Measurements from ENCODE around the gene LNPEP.

DNA sequence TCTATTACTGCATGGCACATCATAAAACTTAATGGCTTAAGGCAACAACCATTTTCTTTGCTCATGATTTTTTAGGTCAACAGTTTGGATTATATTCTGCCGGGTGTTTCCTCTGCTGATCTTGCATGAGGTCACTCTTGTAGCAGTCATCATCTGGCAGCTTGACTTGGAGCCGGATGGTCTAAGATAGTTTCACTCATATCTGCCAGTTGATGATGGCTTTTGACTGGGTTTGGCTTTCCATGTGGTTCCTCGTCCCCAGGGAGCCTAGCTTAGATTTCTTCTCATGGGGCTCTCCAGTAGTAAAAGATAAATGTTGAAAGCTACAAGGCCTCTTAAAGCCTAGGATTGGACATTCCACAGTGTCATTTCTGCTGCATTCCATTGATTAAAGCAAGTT lies 27.4 kb downstream of the LNPEP start:
- TF ChIP-seq, protein P1, sequence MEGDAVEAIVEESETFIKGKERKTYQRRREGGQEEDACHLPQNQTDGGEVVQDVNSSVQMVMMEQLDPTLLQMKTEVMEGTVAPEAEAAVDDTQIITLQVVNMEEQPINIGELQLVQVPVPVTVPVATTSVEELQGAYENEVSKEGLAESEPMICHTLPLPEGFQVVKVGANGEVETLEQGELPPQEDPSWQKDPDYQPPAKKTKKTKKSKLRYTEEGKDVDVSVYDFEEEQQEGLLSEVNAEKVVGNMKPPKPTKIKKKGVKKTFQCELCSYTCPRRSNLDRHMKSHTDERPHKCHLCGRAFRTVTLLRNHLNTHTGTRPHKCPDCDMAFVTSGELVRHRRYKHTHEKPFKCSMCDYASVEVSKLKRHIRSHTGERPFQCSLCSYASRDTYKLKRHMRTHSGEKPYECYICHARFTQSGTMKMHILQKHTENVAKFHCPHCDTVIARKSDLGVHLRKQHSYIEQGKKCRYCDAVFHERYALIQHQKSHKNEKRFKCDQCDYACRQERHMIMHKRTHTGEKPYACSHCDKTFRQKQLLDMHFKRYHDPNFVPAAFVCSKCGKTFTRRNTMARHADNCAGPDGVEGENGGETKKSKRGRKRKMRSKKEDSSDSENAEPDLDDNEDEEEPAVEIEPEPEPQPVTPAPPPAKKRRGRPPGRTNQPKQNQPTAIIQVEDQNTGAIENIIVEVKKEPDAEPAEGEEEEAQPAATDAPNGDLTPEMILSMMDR (IDR thresholded peaks at IDR 0.05; ENCODE audit: insufficient read depth, low read depth, low read length) = no peak
- no peak for TF ChIP-seq EZH2 (IDR thresholded peaks at IDR 0.05; ENCODE audit: insufficient read depth, low read length)

All from astrocyte (in vitro differentiated cells and primary cell).